Activated CD4-positive, CD25-positive, alpha-beta regulatory T cell treated with anti-CD3 and anti-CD28 coated beads, Interleukin-2, amount 50 U/mL, for 24 hours (primary cell): ENCODE results near the gene ADD1.

Experiments
- ATAC-seq, 2 donors: fragments of 150-1000 bp; cut with Tn5 transposase; one replicate each; pipeline ENCODE4 v1.10.0; 2021; ENCODE audit warnings: mild to moderate bottlenecking in 1 of 2, moderate library complexity in 1 of 2

Gene ADD1

GRCh38 chr4:2861631-2862436 lies 18.2 kb downstream of the ADD1 start:
- ATAC-seq, result no peak

- no peak for ATAC-seq
Measured at GRCh38 chr4:2862528-2862927, 18.9 kb downstream of the ADD1 start.

GRCh38 chr4:2863649-2864048 lies 20.0 kb downstream of the ADD1 start:
- no peak for ATAC-seq

- no peak for ATAC-seq
Measured at GRCh38 chr4:2865196-2865780, 21.6 kb downstream of the ADD1 start.

GRCh38 chr4:2866160-2866861 lies 22.7 kb downstream of the ADD1 start:
- ATAC-seq, result no peak

- peak in 1 of 2 donors; percentile 48 for ATAC-seq
Measured at GRCh38 chr4:2866891-2867290, 23.2 kb downstream of the ADD1 start.

GRCh38 chr4:2867758-2868491 lies 24.3 kb downstream of the ADD1 start:
- no peak for ATAC-seq

- ATAC-seq, result peak in 1 of 2 donors; percentile 20
Measured at GRCh38 chr4:2868877-2869487, 25.3 kb downstream of the ADD1 start.

- ATAC-seq, result no peak
Measured at GRCh38 chr4:2869659-2870058, 26.0 kb downstream of the ADD1 start.

GRCh38 chr4:2870082-2870481 lies 26.4 kb downstream of the ADD1 start:
- no peak for ATAC-seq

GRCh38 chr4:2871466-2871865 lies 27.8 kb downstream of the ADD1 start:
- no peak for ATAC-seq

- ATAC-seq, result peak; percentile 46 to 49
Measured at GRCh38 chr4:2871911-2872310, 28.3 kb downstream of the ADD1 start.

- ATAC-seq, result no peak
Measured at GRCh38 chr4:2873329-2873728, 29.7 kb downstream of the ADD1 start.

- no peak for ATAC-seq
Measured at GRCh38 chr4:2874861-2875260, 31.2 kb downstream of the ADD1 start.

GRCh38 chr4:2875556-2875955 lies 31.9 kb downstream of the ADD1 start:
- ATAC-seq, result peak in 1 of 2 donors; percentile 45

- peak in 1 of 2 donors; percentile 36 for ATAC-seq
Measured at GRCh38 chr4:2878346-2878745, 34.7 kb downstream of the ADD1 start.

- ATAC-seq, result no peak
Measured at GRCh38 chr4:2879026-2879425, 35.4 kb downstream of the ADD1 start.

- no peak for ATAC-seq
Measured at GRCh38 chr4:2881431-2881830, 37.8 kb downstream of the ADD1 start.

- no peak for ATAC-seq
Measured at GRCh38 chr4:2882341-2882740, 38.7 kb downstream of the ADD1 start.

GRCh38 chr4:2886161-2886560 lies 42.5 kb downstream of the ADD1 start:
- ATAC-seq, result no peak

- no peak for ATAC-seq
Measured at GRCh38 chr4:2886622-2887021, 43.0 kb downstream of the ADD1 start.

- no peak for ATAC-seq
Measured at GRCh38 chr4:2887343-2887742, 43.7 kb downstream of the ADD1 start.

GRCh38 chr4:2888886-2889285 lies 45.2 kb downstream of the ADD1 start:
- ATAC-seq, result no peak
